Loucy (cell line): Measurements from ENCODE around the gene AGBL3.
"Not testable (repeated sequence)": the region's sequence is repeated elsewhere in the genome, so short reads cannot be mapped to it uniquely, and the experiment has no call there.

Experiments used
- H2AFZ ChIP-seq: fragments of 200-600 bp; sonication (generic); 2 replicates; pipeline ENCODE4 v1.6.0; 2016; ENCODE audit warnings: antibody characterized with exemption, mild to moderate bottlenecking, low read length, moderate library complexity
- H3F3A ChIP-seq: fragments of 200-600 bp; 2 replicates; pipeline ENCODE4 v1.6.0; 2016; ENCODE audit warnings: antibody characterized with exemption, low read depth, mild to moderate bottlenecking
- H3K27me3 ChIP-seq: fragments of 200-600 bp; sonication (generic); 2 replicates; pipeline ENCODE4 v1.6.1; 2014; ENCODE audit warnings: low read length, mild to moderate bottlenecking; ENCODE audit not compliant: insufficient read depth, poor library complexity, severe bottlenecking
- H3K36me3 ChIP-seq: fragments of 200-600 bp; sonication (generic); 2 replicates; pipeline ENCODE4 v1.6.1; 2016; ENCODE audit warnings: low read length; ENCODE audit not compliant: insufficient read depth
- H3K4me1 ChIP-seq: fragments of 200-600 bp; sonication (generic); 2 replicates; pipeline ENCODE4 v1.5.1; 2014; ENCODE audit warnings: low read length, mild to moderate bottlenecking; ENCODE audit not compliant: insufficient read depth, poor library complexity, severe bottlenecking
- H3K4me2 ChIP-seq: fragments of 200-600 bp; sonication (generic); 2 replicates; pipeline ENCODE4 v1.6.0; 2014; ENCODE audit warnings: antibody characterized with exemption, low read length, low read depth, mild to moderate bottlenecking; ENCODE audit not compliant: poor library complexity, severe bottlenecking
- H3K4me3 ChIP-seq: fragments of 200-600 bp; sonication (generic); 2 replicates; pipeline ENCODE4 v1.5.1; 2014; ENCODE audit warnings: low read length, mild to moderate bottlenecking, mixed read lengths; ENCODE audit not compliant: poor library complexity, severe bottlenecking
- H3K79me2 ChIP-seq: fragments of 200-600 bp; sonication (generic); 2 replicates; pipeline ENCODE4 v1.6.1; 2014; ENCODE audit warnings: low read length; ENCODE audit not compliant: insufficient read depth
- H3K9ac ChIP-seq: fragments of 200-600 bp; sonication (generic); 2 replicates; pipeline ENCODE4 v1.6.0; 2014; ENCODE audit warnings: mild to moderate bottlenecking, low read depth, low read length, moderate library complexity; ENCODE audit not compliant: poor library complexity, severe bottlenecking
- H3K9me2 ChIP-seq: fragments of 200-600 bp; sonication (generic); replicated peaks from 2 replicates; pipeline ENCODE4 v1.6.1; 2016; ENCODE audit warnings: low read depth, low read length, mixed read lengths
- H3K9me3 ChIP-seq: fragments of 200-600 bp; sonication (generic); 2 replicates; pipeline ENCODE4 v1.6.1; 2014; ENCODE audit warnings: mild to moderate bottlenecking, antibody characterized with exemption, low read length, low read depth; ENCODE audit not compliant: insufficient read depth
- H4K20me1 ChIP-seq: fragments of 200-600 bp; sonication (generic); 2 replicates; pipeline ENCODE4 v1.6.0; 2014; ENCODE audit warnings: antibody characterized with exemption, low read length, mild to moderate bottlenecking; ENCODE audit not compliant: insufficient read depth, poor library complexity, severe bottlenecking
- EZH2phosphoT487 ChIP-seq: fragments of 200-600 bp; IDR thresholded peaks from 2 replicates; pipeline ENCODE4 v1.6.1; 2018; ENCODE audit warnings: antibody characterized with exemption, mild to moderate bottlenecking, moderate library complexity, borderline replicate concordance
- TF ChIP-seq, protein P1 (sequence below): fragments of 200-600 bp; sonication (generic); conservative IDR thresholded peaks from 2 replicates; pipeline ENCODE4 v1.5.1; 2014; ENCODE audit warnings: mild to moderate bottlenecking, antibody characterized with exemption, low read length

AGBL3 gene

DNA sequence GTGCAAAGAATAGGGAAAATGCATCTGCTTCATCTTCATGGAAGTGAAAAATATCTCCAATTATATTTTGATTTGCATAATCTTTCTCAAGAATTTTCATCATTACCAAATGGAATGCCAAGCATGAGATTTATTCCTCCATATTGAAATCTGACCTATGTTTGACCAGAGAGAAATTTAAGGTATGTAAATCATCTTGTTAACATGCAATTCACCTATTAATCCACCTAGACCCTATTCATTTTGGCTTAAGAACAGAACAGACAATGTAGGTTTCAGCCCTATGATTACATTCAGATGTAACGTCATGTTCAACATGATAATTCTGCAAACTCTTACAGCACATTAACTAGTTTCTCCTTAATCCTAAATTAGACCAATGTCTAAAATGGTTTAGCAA, 130.8 kb downstream of the AGBL3 start:
- TF ChIP-seq, protein P1, sequence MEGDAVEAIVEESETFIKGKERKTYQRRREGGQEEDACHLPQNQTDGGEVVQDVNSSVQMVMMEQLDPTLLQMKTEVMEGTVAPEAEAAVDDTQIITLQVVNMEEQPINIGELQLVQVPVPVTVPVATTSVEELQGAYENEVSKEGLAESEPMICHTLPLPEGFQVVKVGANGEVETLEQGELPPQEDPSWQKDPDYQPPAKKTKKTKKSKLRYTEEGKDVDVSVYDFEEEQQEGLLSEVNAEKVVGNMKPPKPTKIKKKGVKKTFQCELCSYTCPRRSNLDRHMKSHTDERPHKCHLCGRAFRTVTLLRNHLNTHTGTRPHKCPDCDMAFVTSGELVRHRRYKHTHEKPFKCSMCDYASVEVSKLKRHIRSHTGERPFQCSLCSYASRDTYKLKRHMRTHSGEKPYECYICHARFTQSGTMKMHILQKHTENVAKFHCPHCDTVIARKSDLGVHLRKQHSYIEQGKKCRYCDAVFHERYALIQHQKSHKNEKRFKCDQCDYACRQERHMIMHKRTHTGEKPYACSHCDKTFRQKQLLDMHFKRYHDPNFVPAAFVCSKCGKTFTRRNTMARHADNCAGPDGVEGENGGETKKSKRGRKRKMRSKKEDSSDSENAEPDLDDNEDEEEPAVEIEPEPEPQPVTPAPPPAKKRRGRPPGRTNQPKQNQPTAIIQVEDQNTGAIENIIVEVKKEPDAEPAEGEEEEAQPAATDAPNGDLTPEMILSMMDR = no peak
- no peak for TF ChIP-seq EZH2phosphoT487
- Histone ChIP-seq H3K4me2 (no peak overlapping the region), H3K27me3 (no peaks in the 10 kb centered on the region), H2AFZ (no peak overlapping the region), H3K4me3 (no peak overlapping the region), H4K20me1 (no peaks in the 10 kb centered on the region), H3K4me1 (no peaks in the 10 kb centered on the region), H3K79me2 (no peaks in the 10 kb centered on the region), H3K9me3 (no peaks in the 10 kb centered on the region), H3K9ac (no peak overlapping the region), H3K9me2 (no peaks in the 10 kb centered on the region), H3K36me3 (no peaks in the 10 kb centered on the region), H3F3A (no peaks in the 10 kb centered on the region)

GRCh38 chr7:135121868-135122267, 135.6 kb downstream of the AGBL3 start:
- H2AFZ ChIP-seq = no peak overlapping the region

DNA sequence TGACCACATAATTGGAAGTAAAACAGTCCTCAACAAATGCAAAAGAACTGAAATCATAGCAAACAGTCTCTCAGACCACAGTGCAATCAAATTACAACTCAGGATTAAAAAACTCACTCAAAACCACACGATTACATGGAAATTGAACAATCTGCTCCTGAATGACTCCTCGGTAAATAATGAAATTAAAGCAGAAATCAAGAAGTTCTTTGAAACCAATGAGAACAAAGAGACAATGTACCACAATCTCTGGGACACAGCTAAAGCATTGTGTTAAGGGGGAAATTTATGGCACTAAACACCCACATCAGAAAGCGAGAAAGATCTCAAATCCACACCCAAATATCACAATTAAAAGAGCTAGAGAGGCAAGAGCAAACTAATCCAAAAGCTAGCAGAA, 138.3 kb downstream of the AGBL3 start:
- H3K9ac ChIP-seq, H4K20me1 ChIP-seq, H3K36me3 ChIP-seq, H3K79me2 ChIP-seq, H3K27me3 ChIP-seq, H3K9me2 ChIP-seq, H2AFZ ChIP-seq, H3K4me2 ChIP-seq, H3K4me1 ChIP-seq, H3F3A ChIP-seq, H3K9me3 ChIP-seq, H3K4me3 ChIP-seq: not testable (repeated sequence)

More at GRCh38 chr7:135121868-135122267, 135.6 kb downstream of the AGBL3 start:
- Histone ChIP-seq H3K36me3 (no peaks in the 10 kb centered on the region), H3K9ac (no peak overlapping the region), H3K4me2 (no peak overlapping the region), H3K4me3 (no peak overlapping the region), H3K79me2 (no peaks in the 10 kb centered on the region), H3K9me3 (no peaks in the 10 kb centered on the region), H3K4me1 (no peaks in the 10 kb centered on the region), H3K27me3 (no peaks in the 10 kb centered on the region), H4K20me1 (no peaks in the 10 kb centered on the region), H3F3A (no peaks in the 10 kb centered on the region), H3K9me2 (no peaks in the 10 kb centered on the region)
- TF ChIP-seq, protein P1 = no peak
- no peak for TF ChIP-seq EZH2phosphoT487

- TF ChIP-seq EZH2phosphoT487 = no peak
- TF ChIP-seq, protein P1 = no peak
- Histone ChIP-seq H3K4me2 (no peak overlapping the region), H3K79me2 (no peaks in the 10 kb centered on the region), H3K27me3 (no peaks in the 10 kb centered on the region), H3F3A (no peaks in the 10 kb centered on the region), H3K36me3 (no peaks in the 10 kb centered on the region), H4K20me1 (no peaks in the 10 kb centered on the region), H3K9me3 (no peaks in the 10 kb centered on the region), H3K9me2 (no peaks in the 10 kb centered on the region), H2AFZ (no peak overlapping the region), H3K4me3 (no peak overlapping the region), H3K9ac (no peak overlapping the region), H3K4me1 (no peaks in the 10 kb centered on the region)
These were observed 142.6 kb downstream of the AGBL3 start for GRCh38 chr7:135128931-135129330.
